Lower leg skin (tissue), 3 donors: ENCODE measurements around the gene TMEM212.

ENCODE experiments used
- CTCF ChIP-seq, 3 donors: fragments of 450-650 bp; IDR thresholded peaks; one replicate each; pipeline ENCODE4 v1.5.1; 2016; ENCODE audit warnings: antibody characterized with exemption in 3 of 3, mild to moderate bottlenecking in 3 of 3, moderate library complexity in 2 of 3
- POLR2A ChIP-seq, 2 donors: fragments of 450-650 bp; IDR thresholded peaks; one replicate each; pipeline ENCODE4 v1.6.1; 2016 to 2017; ENCODE audit warnings: antibody characterized with exemption in 2 of 2, mild to moderate bottlenecking in 1 of 2, moderate library complexity in 1 of 2

- no peak for TF ChIP-seq POLR2A (IDR thresholded peaks at IDR 0.05)
- TF ChIP-seq CTCF (IDR thresholded peaks at IDR 0.05): no peak
Measured at GRCh38 chr3:171821044-171821443, 22.1 kb upstream of the TMEM212 start.
